K562 (cell line): ENCODE measurements around the gene FRMPD2. TPM values are rescaled to one million over a fixed set of nuclear protein-coding genes. Genes with fewer than 3 reads are reported as not detected.
A peak's percentile ranks its signal among the peaks of the same experiment; 100 is the strongest.

ENCODE experiments used
- BRD4 ChIP-seq: fragments of 200-600 bp; sonication (generic); IDR thresholded peaks from 2 replicates; pipeline ENCODE4 v1.6.1; 2017; ENCODE audit warnings: inconsistent platforms
- CBX8 ChIP-seq: fragments of 200-600 bp; sonication (generic); IDR thresholded peaks from 2 replicates; pipeline ENCODE4 v1.6.1; 2012; ENCODE audit warnings: borderline replicate concordance, mixed run types, low read depth, mild to moderate bottlenecking, moderate library complexity, mixed read lengths, low read length, control low read depth, inconsistent platforms; ENCODE audit not compliant: poor library complexity, severe bottlenecking; ENCODE audit errors: extremely low read depth
- HNRNPUL1 ChIP-seq: fragments of 200-400 bp; formaldehyde crosslinking; IDR thresholded peaks from 2 replicates; pipeline ENCODE4 v1.6.1; 2017; ENCODE audit warnings: low read length
- MXI1 ChIP-seq: IDR thresholded peaks from 2 replicates; pipeline ENCODE4 v1.6.1; 2011; ENCODE audit warnings: low read depth, mild to moderate bottlenecking, improper control_type of control experiment, low read length
- NBN ChIP-seq: fragments of 450-650 bp; IDR thresholded peaks from 2 replicates; pipeline ENCODE4 v1.6.1; 2016; ENCODE audit warnings: low read depth, mild to moderate bottlenecking
- POLR2G ChIP-seq: fragments of 200-400 bp; formaldehyde crosslinking; IDR thresholded peaks from 2 replicates; pipeline ENCODE4 v1.6.1; 2017; ENCODE audit warnings: low read depth, mild to moderate bottlenecking, antibody characterized with exemption, low read length, moderate library complexity
- RBM25 ChIP-seq: fragments of 200-400 bp; formaldehyde crosslinking; IDR thresholded peaks from 2 replicates; pipeline ENCODE4 v1.6.1; 2018; ENCODE audit warnings: low read length, low read depth, moderate library complexity; ENCODE audit not compliant: severe bottlenecking
- RFX7 ChIP-seq: fragments of 250-450 bp; sonication (Bioruptor Pico); IDR thresholded peaks from 2 replicates; pipeline ENCODE4 v1.5.1; 2021; ENCODE audit warnings: mild to moderate bottlenecking
- SMAD3 ChIP-seq: fragments of 450-650 bp; formaldehyde crosslinking; conservative IDR thresholded peaks from 2 replicates; pipeline ENCODE4 v1.4.0; 2020; ENCODE audit warnings: mild to moderate bottlenecking
- SPI1 ChIP-seq: IDR thresholded peaks from 2 replicates; pipeline ENCODE4 v1.6.1; 2011; ENCODE audit warnings: low read depth, low read length, control low read depth, borderline replicate concordance
- SRSF9 ChIP-seq: fragments of 200-400 bp; formaldehyde crosslinking; IDR thresholded peaks from 2 replicates; pipeline ENCODE4 v1.6.1; 2017; ENCODE audit warnings: low read depth, low read length, borderline replicate concordance
- ZNF23 ChIP-seq: fragments of 250-450 bp; sonication (Bioruptor Pico); IDR thresholded peaks from 2 replicates; pipeline ENCODE4 v1.4.0; 2020; ENCODE audit warnings: mild to moderate bottlenecking
- ZNF24 ChIP-seq: fragments of 450-650 bp; IDR thresholded peaks from 2 replicates; pipeline ENCODE4 v1.6.1; 2016
- ZNF274 ChIP-seq: IDR thresholded peaks from 2 replicates; pipeline ENCODE4 v1.6.1; 2011; ENCODE audit warnings: low read depth, mild to moderate bottlenecking, low read length, moderate library complexity, borderline replicate concordance
- ZNF583 ChIP-seq: fragments of 250-450 bp; sonication (Bioruptor Pico); IDR thresholded peaks from 2 replicates; pipeline ENCODE4 v1.4.0; 2020
- polyA plus RNA-seq, 8 experiments: library from polyadenylated mRNA; depleted of rRNA in 4 of 8; stranded (reverse) in 5 of 8; unstranded in 3 of 8; fragments of >200 nt; fragmentation: Nextera tagmentation in 2 of 8; fragmentation: Illumina TruSeq in 1 of 8; extraction: Ambion mirVana in 2 of 8; extraction: Trizol in 1 of 8; gene quantifications; 2 replicates each; pipeline versions ENCODE4 v1.2.1 to v1.2.3, GENCODE V29; 2011 to 2014; ENCODE audit warnings: inconsistent platforms in 1 of 8, missing spikeins in 1 of 8
- total RNA-seq, 7 experiments: library from RNA; depleted of rRNA in 6 of 7; stranded (reverse); fragments of >200 nt in 6 of 7; fragmentation: Illumina TruSeq in 2 of 7; extraction: Trizol in 2 of 7; gene quantifications; 2 replicates each; pipeline versions ENCODE4 v1.2.1 to v1.2.3, GENCODE V29; 2011 to 2021; ENCODE audit warnings: low replicate concordance in 1 of 7
- TF ChIP-seq, protein P1 (sequence below): fragments of 450-650 bp; IDR thresholded peaks from 2 replicates; pipeline ENCODE4 v1.6.1; 2016; ENCODE audit warnings: low read depth
- TF ChIP-seq, protein P2 (sequence below): sonication (generic); formaldehyde crosslinking; IDR thresholded peaks from 2 replicates; pipeline ENCODE4 v1.5.0; 2020; ENCODE audit warnings: missing genetic modification reagents
- TF ChIP-seq, protein P3 (sequence below): sonication (generic); formaldehyde crosslinking; IDR thresholded peaks from 2 replicates; pipeline ENCODE4 v1.8.0; 2022; ENCODE audit warnings: mild to moderate bottlenecking, low read depth, missing genetic modification reagents

FRMPD2 gene
- total and polyA plus RNA-seq, 9 of the 15 experiments (the other 6 are each of a cell fraction or from before 2014, with no cell fraction given): 0.12 to 0.95 (median 0.33) TPM

DNA sequence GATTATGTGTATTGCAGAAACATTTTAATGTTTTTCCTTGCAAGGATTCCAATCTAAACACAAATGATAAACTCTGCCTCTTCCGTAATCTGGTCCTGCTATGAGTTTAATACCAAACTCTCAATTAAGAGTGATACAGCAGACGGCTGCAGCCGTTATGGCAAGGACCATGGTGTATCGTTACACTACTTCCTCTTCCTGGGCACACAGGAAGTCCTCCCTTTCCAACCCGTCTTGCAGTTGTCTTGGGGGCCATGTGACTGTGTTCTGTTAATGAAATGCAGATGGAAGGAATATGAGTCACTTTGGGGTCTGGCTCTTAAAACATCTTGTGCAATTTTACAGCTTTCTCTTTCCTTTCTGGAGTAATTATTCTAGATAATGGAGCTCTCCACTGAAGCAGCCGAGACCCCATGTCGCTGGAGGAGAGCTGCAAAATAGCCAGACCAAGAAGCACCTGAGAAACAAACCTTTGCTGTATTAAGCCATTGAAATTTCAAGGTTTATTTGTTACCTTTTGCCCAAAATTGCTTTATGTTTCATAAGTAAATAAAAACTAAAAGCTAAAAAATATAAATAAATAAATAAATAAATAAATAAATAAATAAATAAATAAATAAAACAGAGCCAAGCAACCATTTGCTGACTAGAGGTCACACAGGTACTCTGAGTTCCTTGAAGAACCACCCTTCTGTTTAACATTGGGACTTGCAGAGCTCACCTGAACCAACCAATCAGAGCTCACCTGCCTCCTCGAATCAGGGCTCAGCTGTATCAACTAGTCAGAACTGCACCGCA, 74.7 kb downstream of the FRMPD2 start (continued):
- TF ChIP-seq, protein P1, sequence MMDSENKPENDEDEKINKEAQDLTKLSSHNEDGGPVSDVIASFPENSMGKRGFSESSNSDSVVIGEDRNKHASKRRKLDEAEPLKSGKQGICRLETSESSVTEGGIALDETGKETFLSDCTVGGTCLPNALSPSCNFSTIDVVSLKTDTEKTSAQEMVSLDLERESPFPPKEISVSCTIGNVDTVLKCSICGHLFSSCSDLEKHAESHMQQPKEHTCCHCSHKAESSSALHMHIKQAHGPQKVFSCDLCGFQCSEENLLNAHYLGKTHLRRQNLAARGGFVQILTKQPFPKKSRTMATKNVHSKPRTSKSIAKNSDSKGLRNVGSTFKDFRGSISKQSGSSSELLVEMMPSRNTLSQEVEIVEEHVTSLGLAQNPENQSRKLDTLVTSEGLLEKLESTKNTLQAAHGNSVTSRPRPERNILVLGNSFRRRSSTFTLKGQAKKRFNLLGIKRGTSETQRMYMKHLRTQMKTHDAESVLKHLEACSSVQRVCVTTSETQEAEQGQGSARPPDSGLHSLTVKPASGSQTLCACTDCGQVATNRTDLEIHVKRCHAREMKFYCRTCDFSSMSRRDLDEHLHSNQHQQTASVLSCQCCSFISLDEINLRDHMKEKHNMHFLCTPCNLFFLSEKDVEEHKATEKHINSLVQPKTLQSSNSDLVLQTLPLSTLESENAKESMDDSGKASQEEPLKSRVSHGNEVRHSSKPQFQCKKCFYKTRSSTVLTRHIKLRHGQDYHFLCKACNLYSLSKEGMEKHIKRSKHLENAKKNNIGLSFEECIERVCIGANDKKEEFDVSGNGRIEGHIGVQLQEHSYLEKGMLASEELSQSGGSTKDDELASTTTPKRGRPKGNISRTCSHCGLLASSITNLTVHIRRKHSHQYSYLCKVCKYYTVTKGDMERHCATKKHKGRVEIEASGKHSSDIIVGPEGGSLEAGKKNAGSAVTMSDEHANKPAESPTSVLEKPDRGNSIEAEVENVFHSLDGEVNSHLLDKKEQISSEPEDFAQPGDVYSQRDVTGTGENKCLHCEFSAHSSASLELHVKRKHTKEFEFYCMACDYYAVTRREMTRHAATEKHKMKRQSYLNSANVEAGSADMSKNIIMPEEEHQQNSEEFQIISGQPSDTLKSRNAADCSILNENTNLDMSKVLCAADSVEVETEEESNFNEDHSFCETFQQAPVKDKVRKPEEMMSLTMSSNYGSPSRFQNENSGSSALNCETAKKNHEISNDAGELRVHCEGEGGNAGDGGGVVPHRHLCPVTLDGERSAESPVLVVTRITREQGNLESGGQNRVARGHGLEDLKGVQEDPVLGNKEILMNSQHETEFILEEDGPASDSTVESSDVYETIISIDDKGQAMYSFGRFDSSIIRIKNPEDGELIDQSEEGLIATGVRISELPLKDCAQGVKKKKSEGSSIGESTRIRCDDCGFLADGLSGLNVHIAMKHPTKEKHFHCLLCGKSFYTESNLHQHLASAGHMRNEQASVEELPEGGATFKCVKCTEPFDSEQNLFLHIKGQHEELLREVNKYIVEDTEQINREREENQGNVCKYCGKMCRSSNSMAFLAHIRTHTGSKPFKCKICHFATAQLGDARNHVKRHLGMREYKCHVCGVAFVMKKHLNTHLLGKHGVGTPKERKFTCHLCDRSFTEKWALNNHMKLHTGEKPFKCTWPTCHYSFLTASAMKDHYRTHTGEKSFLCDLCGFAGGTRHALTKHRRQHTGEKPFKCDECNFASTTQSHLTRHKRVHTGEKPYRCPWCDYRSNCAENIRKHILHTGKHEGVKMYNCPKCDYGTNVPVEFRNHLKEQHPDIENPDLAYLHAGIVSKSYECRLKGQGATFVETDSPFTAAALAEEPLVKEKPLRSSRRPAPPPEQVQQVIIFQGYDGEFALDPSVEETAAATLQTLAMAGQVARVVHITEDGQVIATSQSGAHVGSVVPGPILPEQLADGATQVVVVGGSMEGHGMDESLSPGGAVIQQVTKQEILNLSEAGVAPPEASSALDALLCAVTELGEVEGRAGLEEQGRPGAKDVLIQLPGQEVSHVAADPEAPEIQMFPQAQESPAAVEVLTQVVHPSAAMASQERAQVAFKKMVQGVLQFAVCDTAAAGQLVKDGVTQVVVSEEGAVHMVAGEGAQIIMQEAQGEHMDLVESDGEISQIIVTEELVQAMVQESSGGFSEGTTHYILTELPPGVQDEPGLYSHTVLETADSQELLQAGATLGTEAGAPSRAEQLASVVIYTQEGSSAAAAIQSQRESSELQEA: no peak
- TF ChIP-seq NBN (no peak), RFX7 (CRISPR knock-in tag) (no peak), ZNF274 (no peak), CBX8 (no peak), ZNF24 (no peak), SPI1 (peak; percentile 39; the same call in 1 of the 2 replicates), BRD4 (no peak), ZNF583 (CRISPR knock-in tag) (no peak), HNRNPUL1 (no peak), SMAD3 (CRISPR knock-in tag) (no peak), SRSF9 (no peak), ZNF23 (CRISPR knock-in tag) (no peak), POLR2G (no peak), RBM25 (no peak), MXI1 (no peak)
- TF ChIP-seq, protein P2, sequence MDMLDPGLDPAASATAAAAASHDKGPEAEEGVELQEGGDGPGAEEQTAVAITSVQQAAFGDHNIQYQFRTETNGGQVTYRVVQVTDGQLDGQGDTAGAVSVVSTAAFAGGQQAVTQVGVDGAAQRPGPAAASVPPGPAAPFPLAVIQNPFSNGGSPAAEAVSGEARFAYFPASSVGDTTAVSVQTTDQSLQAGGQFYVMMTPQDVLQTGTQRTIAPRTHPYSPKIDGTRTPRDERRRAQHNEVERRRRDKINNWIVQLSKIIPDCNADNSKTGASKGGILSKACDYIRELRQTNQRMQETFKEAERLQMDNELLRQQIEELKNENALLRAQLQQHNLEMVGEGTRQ: peak; percentile 31; the same call in 1 of the 2 replicates
- TF ChIP-seq, protein P3, sequence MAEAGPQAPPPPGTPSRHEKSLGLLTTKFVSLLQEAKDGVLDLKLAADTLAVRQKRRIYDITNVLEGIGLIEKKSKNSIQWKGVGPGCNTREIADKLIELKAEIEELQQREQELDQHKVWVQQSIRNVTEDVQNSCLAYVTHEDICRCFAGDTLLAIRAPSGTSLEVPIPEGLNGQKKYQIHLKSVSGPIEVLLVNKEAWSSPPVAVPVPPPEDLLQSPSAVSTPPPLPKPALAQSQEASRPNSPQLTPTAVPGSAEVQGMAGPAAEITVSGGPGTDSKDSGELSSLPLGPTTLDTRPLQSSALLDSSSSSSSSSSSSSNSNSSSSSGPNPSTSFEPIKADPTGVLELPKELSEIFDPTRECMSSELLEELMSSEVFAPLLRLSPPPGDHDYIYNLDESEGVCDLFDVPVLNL (CRISPR knock-in tag): no peak
